GM18526 (cell line): ENCODE measurements around the gene NFATC1.

Experiments used
- POLR2A ChIP-seq: IDR thresholded peaks from 3 replicates; pipeline ENCODE4 v1.6.1; 2011; ENCODE audit not compliant: insufficient read length; ENCODE audit errors: extremely low read depth

Gene NFATC1

GRCh38 chr18:79560042-79560860, 164.5 kb downstream of the NFATC1 start:
- TF ChIP-seq POLR2A: no peak

- no peak for TF ChIP-seq POLR2A
Measured at GRCh38 chr18:79560861-79561210, 165.1 kb downstream of the NFATC1 start.

GRCh38 chr18:79563949-79564348, 168.2 kb downstream of the NFATC1 start:
- no peak for TF ChIP-seq POLR2A

GRCh38 chr18:79564441-79564840, 168.7 kb downstream of the NFATC1 start:
- no peak for TF ChIP-seq POLR2A

- TF ChIP-seq POLR2A: no peak
Measured at GRCh38 chr18:79566771-79567431, 171.2 kb downstream of the NFATC1 start.

- TF ChIP-seq POLR2A: no peak
Measured at GRCh38 chr18:79567481-79568147, 171.9 kb downstream of the NFATC1 start.

- no peak for TF ChIP-seq POLR2A
Measured at GRCh38 chr18:79568543-79569205, 172.9 kb downstream of the NFATC1 start.

GRCh38 chr18:79569720-79570119, 174.0 kb downstream of the NFATC1 start:
- no peak for TF ChIP-seq POLR2A

GRCh38 chr18:79570266-79571201, 174.8 kb downstream of the NFATC1 start:
- no peak for TF ChIP-seq POLR2A

- TF ChIP-seq POLR2A: no peak
Measured at GRCh38 chr18:79571211-79572092, 175.7 kb downstream of the NFATC1 start.

GRCh38 chr18:79572093-79572780, 176.5 kb downstream of the NFATC1 start:
- no peak for TF ChIP-seq POLR2A

GRCh38 chr18:79572848-79573451, 177.2 kb downstream of the NFATC1 start:
- TF ChIP-seq POLR2A: no peak
